MM.1S (cell line): Measurements from ENCODE around the gene AGBL1.

ENCODE experiments used
- CTCF ChIP-seq: fragments of 300-600 bp; sonication (generic); IDR thresholded peaks from 2 replicates; pipeline ENCODE4 v1.5.1; 2016; ENCODE audit warnings: antibody characterized with exemption, low read length, mixed read lengths
- EZH2 ChIP-seq: fragments of 300-600 bp; sonication (generic); optimal IDR thresholded peaks from 2 replicates; pipeline ENCODE3; 2017; ENCODE audit warnings: low read depth, mild to moderate bottlenecking, antibody characterized with exemption, low read length, mixed read lengths
- EZH2phosphoT487 ChIP-seq: fragments of 300-600 bp; sonication (generic); IDR thresholded peaks from 2 replicates; pipeline ENCODE4 v1.6.1; 2018; ENCODE audit warnings: antibody characterized with exemption, low read length

GRCh38 chr15:86333819-86334218 is 254.1 kb downstream of the AGBL1 start:
- no peak for TF ChIP-seq CTCF
- no peak for TF ChIP-seq EZH2
- no peak for TF ChIP-seq EZH2phosphoT487
